Stomach (tissue), 19 donors: ENCODE data around the gene GHRL. TPM values are rescaled to one million over a fixed set of nuclear protein-coding genes. Genes with fewer than 3 reads are reported as not detected.

Source experiments
- DNase-seq, 2 donors: peaks; one replicate each; pipeline versions ENCODE4 v3.0.0 to v3.0.0-alpha.2; 2013 to 2019
- H3K27ac ChIP-seq, 5 donors: fragments of 200-600 bp in 4 of 5; sonication (generic) in 4 of 5; one replicate each; pipeline ENCODE4 v1.5.1; 2013 to 2019; ENCODE audit warnings: mild to moderate bottlenecking in 1 of 5, moderate library complexity in 1 of 5
- H3K27me3 ChIP-seq, 3 donors: fragments of 200-600 bp; sonication (generic); one replicate each; pipeline ENCODE4 v1.5.1; 2017 to 2019; ENCODE audit warnings: mixed run types in 1 of 3
- H3K36me3 ChIP-seq, 4 donors: fragments of 200-600 bp; sonication (generic); 1 replicate in 3 of 4; 2 replicates in 1 of 4; pipeline ENCODE4 v1.5.1; 2016 to 2019
- H3K4me1 ChIP-seq, 4 donors: fragments of 200-600 bp; sonication (generic); one replicate each; pipeline ENCODE4 v1.5.1; 2016 to 2019
- H3K4me3 ChIP-seq, 4 donors: fragments of 200-600 bp; sonication (generic) in 3 of 4; one replicate each; pipeline ENCODE4 v1.5.1; 2016 to 2019; ENCODE audit warnings: mild to moderate bottlenecking in 1 of 4
- H3K9me3 ChIP-seq, 4 donors: fragments of 200-600 bp; sonication (generic); one replicate each; pipeline ENCODE4 v1.5.1; 2016 to 2019
- EP300 ChIP-seq: sonication (generic); formaldehyde crosslinking; IDR thresholded peaks from one replicate; pipeline ENCODE4 v1.6.1; 2017; ENCODE audit warnings: antibody characterized with exemption
- POLR2A ChIP-seq, 4 donors: fragments of 450-650 bp; IDR thresholded peaks; one replicate each; pipeline ENCODE4 v1.6.1; 2016; ENCODE audit warnings: antibody characterized with exemption in 4 of 4, control low read depth in 2 of 4, mild to moderate bottlenecking in 1 of 4, moderate library complexity in 1 of 4
- POLR2AphosphoS5 ChIP-seq, 3 donors: sonication (generic); formaldehyde crosslinking; IDR thresholded peaks; one replicate each; pipeline ENCODE4 v1.6.1; 2016; ENCODE audit warnings: antibody characterized with exemption in 3 of 3
- WGBS, 5 donors: extraction: QIAGEN DNeasy Blood & Tissue Kit in 3 of 5; methylation state at CpG; one replicate each; pipeline versions ENCODE4 v1.1.5 to v1.1.7; 2013 to 2018; 5-methylcytosine and 5-hydroxymethylcytosine counted together
- intact Hi-C: fragments of 100-400 bp; cut with DNase I; formaldehyde crosslinking; loops from one replicate; pipeline ENCODE4 v1.15.1; 2023; ENCODE audit warnings: low total_unique reads
- long read RNA-seq, 10 donors: transcript quantifications; one replicate each; lab custom pipeline, GENCODE V29; 2026
- polyA plus RNA-seq, 3 donors: library from polyadenylated mRNA; stranded (reverse); fragments of 200-250 nt; gene quantifications; one replicate each; pipeline ENCODE4 v1.2.3, GENCODE V29; 2013
- total RNA-seq, 5 donors: library from RNA; depleted of rRNA; stranded (reverse); fragments of >200 nt; gene quantifications; one replicate each; pipeline versions ENCODE4 v1.1.0 to v1.2.3, GENCODE V29; 2014 to 2016
- TF ChIP-seq, protein P1 (sequence below), 7 experiments: fragments of 450-650 bp in 4 of 7; fragments of 200-600 bp in 3 of 7; sonication (generic) in 3 of 7; IDR thresholded peaks; one replicate each; pipeline ENCODE4 v1.5.1; 2016 to 2019; ENCODE audit warnings: antibody characterized with exemption in 7 of 7, control low read depth in 2 of 7, mild to moderate bottlenecking in 1 of 7
- donor health status: healthy with polysubstance abuse.
- donor health status: Bipolar disorder and iron deficiency.
- donor health status: healthy.

GHRL gene, protein sequence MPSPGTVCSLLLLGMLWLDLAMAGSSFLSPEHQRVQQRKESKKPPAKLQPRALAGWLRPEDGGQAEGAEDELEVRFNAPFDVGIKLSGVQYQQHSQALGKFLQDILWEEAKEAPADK
- total RNA-seq (100 to 1,000 TPM in 2 of 5 donors, 10 to 100 TPM in 1, 1 to 10 TPM in 2; 1.7 to 804 (median 90.2) TPM), polyA plus RNA-seq (100 to 1,000 TPM; 379 to 728 (median 383) TPM)
- long read RNA-seq, donor 1, partial matches to known transcripts, result 16 of 20 reads
- long read RNA-seq, donor 1, other reads (novel, unspliced or antisense), result 0 of 20 reads
- long read RNA-seq, donor 2, partial matches to known transcripts, result 7 of 10 reads
- long read RNA-seq, donor 2, other reads (novel, unspliced or antisense), result 0 of 10 reads
- long read RNA-seq, donor 3, transcript GHRL-214 (4 exons, 656 nt), result major isoform, 85 of 370 reads
- long read RNA-seq, donor 3, partial matches to known transcripts, result 262 of 370 reads
- long read RNA-seq, donor 3, other reads (novel, unspliced or antisense), result 23 of 370 reads
- long read RNA-seq, donor 4, result 0 reads
- long read RNA-seq, donor 5, transcript GHRL-214 (4 exons, 656 nt), result major isoform, 92 of 400 reads
- long read RNA-seq, donor 5, partial matches to known transcripts, result 284 of 400 reads
- long read RNA-seq, donor 5, other reads (novel, unspliced or antisense), result 23 of 400 reads
- long read RNA-seq, donor 6, result 0 reads
- long read RNA-seq, donor 7, partial matches to known transcripts, result 7 of 9 reads
- long read RNA-seq, donor 7, other reads (novel, unspliced or antisense), result 0 of 9 reads
- long read RNA-seq, donor 8, transcript GHRL-214 (4 exons, 656 nt), result major isoform, 181 of 750 reads
- long read RNA-seq, donor 8, partial matches to known transcripts, result 529 of 750 reads
- long read RNA-seq, donor 8, other reads (novel, unspliced or antisense), result 40 of 750 reads
- long read RNA-seq, donor 9, transcript GHRL-214 (4 exons, 656 nt), result major isoform, 141 of 707 reads
- long read RNA-seq, donor 9, partial matches to known transcripts, result 520 of 707 reads
- long read RNA-seq, donor 9, other reads (novel, unspliced or antisense), result 44 of 707 reads
- long read RNA-seq, donor 10, partial matches to known transcripts, result 6 of 10 reads
- long read RNA-seq, donor 10, other reads (novel, unspliced or antisense), result 0 of 10 reads

DNA sequence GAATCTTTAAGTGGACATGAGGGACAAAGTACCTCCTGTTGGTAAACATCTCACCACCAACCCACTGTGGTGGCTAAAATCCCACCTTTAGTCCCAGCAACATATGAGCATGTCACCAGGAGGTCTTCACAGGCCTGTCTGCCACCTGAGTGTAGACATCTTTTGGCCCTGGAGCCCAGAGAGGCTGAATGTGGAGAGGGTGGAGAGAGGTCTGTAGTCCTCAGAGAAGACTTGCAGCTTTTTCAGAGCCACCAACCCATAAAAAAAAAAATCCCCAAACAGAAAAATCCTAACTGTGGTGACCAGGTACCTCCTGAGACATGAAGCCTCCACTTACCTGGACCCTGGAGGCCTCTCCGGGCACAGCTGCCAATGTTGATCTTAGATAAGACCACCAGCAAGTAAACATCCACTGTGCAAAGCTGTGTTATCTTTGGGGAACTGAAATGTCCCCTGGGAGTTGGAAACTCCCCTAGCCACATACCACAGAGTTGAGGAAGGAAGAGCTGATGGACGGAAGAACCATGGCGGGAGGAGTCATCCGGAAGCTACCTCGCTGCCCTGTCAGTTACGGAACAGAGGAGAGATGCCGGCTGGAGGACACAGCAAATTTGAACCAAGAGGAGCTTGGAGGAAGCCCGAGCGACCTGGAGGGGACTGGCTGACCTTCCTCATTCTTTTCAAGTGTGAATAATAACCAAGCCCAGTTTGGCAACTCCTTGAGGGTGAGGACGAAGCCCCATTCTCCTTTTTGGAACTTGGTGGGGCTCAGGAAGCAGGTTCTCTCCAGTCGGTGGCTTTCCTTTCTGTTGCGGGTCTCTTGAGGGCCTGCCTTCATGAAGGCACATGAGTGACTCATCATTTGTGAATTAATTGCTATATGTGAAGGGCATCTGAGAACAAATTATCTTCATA lies at the start of gene GHRL:
GHRL (minus strand) TSS at position 443 of the 915 bp plus-strand sequence. CDS start 2,767 bp downstream, outside the sequence.
- WGBS, 5 donors, result 24 to 58% (median 36%) methylated on average over 10 to 12 of the region's 12 CpGs

DNA sequence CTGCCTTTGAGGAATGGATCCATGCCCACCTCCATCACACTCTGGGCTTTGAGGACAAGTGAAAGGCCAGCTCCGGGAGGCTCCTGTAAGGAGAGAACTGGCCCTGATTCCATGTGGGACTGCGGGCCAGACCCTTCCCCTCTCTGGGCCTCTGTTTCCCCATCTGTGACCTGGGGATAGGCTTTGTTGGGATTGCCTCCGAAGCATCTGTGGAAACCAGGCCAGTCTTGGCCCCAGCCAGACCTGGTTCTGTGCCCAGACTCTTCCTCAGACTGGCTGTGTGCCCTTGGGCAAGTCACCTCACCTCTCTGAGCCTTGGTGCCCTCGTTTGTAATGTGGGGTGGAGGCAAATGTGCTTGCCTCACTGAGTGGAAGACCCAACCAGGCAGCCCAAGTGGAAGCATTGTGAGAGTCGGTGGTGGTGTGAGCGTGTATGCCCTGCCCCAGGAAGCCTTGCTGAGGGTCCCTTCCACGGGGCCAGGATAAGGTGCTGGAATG lies 49.2 kb upstream of the GHRL start:
- Histone ChIP-seq H3K27ac (no peak overlapping the region), H3K27me3 (peaks cover 0 to 19% (median 0%) of the 10 kb centered on the region in 3 donors), H3K4me3 (no peak overlapping the region), H3K4me1 (no peaks in the 10 kb centered on the region), H3K9me3 (no peaks in the 10 kb centered on the region), H3K36me3 (no peaks in the 10 kb centered on the region)
- no peak for TF ChIP-seq EP300
- TF ChIP-seq, protein P1, sequence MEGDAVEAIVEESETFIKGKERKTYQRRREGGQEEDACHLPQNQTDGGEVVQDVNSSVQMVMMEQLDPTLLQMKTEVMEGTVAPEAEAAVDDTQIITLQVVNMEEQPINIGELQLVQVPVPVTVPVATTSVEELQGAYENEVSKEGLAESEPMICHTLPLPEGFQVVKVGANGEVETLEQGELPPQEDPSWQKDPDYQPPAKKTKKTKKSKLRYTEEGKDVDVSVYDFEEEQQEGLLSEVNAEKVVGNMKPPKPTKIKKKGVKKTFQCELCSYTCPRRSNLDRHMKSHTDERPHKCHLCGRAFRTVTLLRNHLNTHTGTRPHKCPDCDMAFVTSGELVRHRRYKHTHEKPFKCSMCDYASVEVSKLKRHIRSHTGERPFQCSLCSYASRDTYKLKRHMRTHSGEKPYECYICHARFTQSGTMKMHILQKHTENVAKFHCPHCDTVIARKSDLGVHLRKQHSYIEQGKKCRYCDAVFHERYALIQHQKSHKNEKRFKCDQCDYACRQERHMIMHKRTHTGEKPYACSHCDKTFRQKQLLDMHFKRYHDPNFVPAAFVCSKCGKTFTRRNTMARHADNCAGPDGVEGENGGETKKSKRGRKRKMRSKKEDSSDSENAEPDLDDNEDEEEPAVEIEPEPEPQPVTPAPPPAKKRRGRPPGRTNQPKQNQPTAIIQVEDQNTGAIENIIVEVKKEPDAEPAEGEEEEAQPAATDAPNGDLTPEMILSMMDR (IDR thresholded peaks at IDR 0.05), result no peak
- TF ChIP-seq POLR2AphosphoS5 (IDR thresholded peaks at IDR 0.05), result no peak
- TF ChIP-seq POLR2A (IDR thresholded peaks at IDR 0.05), result no peak
- 69 to 74% (median 72%) methylated on average over 6 to 7 of the region's 7 CpGs for WGBS, 5 donors
- DNase-seq, result no peak
- intact Hi-C loops, result loop anchor here (5.0 kb wide), 1 partner anchor 395 kb away; no protein-coding TSS in a partner anchor

More for the DNA sequence above, at the start of gene GHRL:
- TF ChIP-seq POLR2AphosphoS5 (IDR thresholded peaks at IDR 0.05), result peak in 2 of 3 donors; percentile 16 to 31
- TF ChIP-seq EP300, result no peak
- intact Hi-C loops, result no loop called here
- DNase-seq, result peak; percentile 43 to 79
- H3K27me3 ChIP-seq, result no peaks in the 10 kb centered on the region
- peak within 1 kb of the TSS in 4 of 5 donors; percentile 42 to 68 (median 58) for H3K27ac ChIP-seq
- H3K36me3 ChIP-seq, result peaks cover 7 to 86% (median 44%) of the 10 kb centered on the region in 4 donors
- peaks cover 0 to 31% (median 19%) of the 10 kb centered on the region in 4 donors for H3K4me1 ChIP-seq
- no peaks in the 10 kb centered on the region for H3K9me3 ChIP-seq
- H3K4me3 ChIP-seq, result no peak within 1 kb of the TSS

DNA sequence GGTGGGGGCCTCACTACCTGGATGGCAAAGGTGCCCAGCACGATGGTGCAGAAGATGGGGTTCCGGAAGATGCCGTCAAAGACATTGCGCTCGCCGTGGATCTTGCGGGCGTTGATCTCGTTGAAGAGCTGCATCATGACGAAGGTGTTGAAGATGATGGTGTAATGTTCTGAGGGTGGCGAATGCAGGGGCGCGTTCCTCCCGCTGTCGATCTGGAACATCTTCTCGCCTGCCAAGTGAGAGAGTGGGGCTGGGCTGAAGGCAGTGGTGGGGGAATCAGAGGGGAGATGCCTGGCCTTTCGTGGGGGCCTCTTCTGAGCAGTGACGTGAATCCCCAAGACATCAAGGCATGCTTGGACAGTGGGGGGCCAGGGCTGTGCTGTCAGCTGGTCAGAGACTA lies 47.7 kb upstream of the GHRL start:
- no peak for DNase-seq
- Histone ChIP-seq H3K36me3 (no peaks in the 10 kb centered on the region), H3K27me3 (peaks cover 0 to 20% (median 0%) of the 10 kb centered on the region in 3 donors), H3K27ac (no peak overlapping the region), H3K4me1 (no peaks in the 10 kb centered on the region), H3K9me3 (no peaks in the 10 kb centered on the region), H3K4me3 (no peak overlapping the region)
- intact Hi-C loops, result loop anchor here (5.0 kb wide), 1 partner anchor 397 kb away; no protein-coding TSS in a partner anchor
- TF ChIP-seq EP300 (no peak), POLR2A (IDR thresholded peaks at IDR 0.05) (no peak), POLR2AphosphoS5 (IDR thresholded peaks at IDR 0.05) (no peak)
- TF ChIP-seq, protein P1 (IDR thresholded peaks at IDR 0.05), result no peak
- WGBS, 5 donors, result 87 to 92% (median 88%) methylated on average over 18 of the region's 18 CpGs

DNA sequence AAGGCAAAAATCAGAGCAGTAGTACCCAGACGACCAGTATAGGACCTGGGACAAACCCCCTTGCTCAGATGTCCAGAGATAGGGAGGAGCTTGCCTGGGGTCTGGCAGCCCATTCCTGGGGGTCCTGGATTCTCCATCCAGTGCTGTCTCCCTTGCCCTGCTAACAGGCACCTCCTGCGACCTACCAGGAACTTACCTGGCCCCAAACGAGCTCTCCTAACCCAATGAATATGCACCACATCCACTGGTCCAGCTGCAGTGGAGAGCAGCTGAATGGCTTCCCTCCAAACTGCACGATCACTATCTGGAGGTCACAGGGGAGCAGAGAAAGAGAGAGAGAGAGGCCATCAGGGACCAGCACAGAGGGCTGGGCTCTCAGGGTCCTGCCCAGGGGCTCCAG lies 47.3 kb upstream of the GHRL start:
- TF ChIP-seq EP300 (no peak), POLR2A (IDR thresholded peaks at IDR 0.05) (no peak), POLR2AphosphoS5 (IDR thresholded peaks at IDR 0.05) (no peak)
- TF ChIP-seq, protein P1 (IDR thresholded peaks at IDR 0.05), result no peak
- 29 to 36% (median 34%) methylated on average over 4 of the region's 4 CpGs for whole genome bisulfite sequencing, 5 donors
- H3K4me3 ChIP-seq, result no peak overlapping the region
- H3K9me3 ChIP-seq, result no peaks in the 10 kb centered on the region
- H3K27me3 ChIP-seq, result peaks cover 0 to 24% (median 0%) of the 10 kb centered on the region in 3 donors
- intact Hi-C loops, result loop anchor here (5.0 kb wide), 1 partner anchor 397 kb away; no protein-coding TSS in a partner anchor
- no peak overlapping the region for H3K27ac ChIP-seq
- no peak for DNase-seq
- H3K4me1 ChIP-seq, result no peaks in the 10 kb centered on the region
- H3K36me3 ChIP-seq, result no peaks in the 10 kb centered on the region
